ENCODE data around the gene HES1.

HES1 gene, protein sequence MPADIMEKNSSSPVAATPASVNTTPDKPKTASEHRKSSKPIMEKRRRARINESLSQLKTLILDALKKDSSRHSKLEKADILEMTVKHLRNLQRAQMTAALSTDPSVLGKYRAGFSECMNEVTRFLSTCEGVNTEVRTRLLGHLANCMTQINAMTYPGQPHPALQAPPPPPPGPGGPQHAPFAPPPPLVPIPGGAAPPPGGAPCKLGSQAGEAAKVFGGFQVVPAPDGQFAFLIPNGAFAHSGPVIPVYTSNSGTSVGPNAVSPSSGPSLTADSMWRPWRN

DNA sequence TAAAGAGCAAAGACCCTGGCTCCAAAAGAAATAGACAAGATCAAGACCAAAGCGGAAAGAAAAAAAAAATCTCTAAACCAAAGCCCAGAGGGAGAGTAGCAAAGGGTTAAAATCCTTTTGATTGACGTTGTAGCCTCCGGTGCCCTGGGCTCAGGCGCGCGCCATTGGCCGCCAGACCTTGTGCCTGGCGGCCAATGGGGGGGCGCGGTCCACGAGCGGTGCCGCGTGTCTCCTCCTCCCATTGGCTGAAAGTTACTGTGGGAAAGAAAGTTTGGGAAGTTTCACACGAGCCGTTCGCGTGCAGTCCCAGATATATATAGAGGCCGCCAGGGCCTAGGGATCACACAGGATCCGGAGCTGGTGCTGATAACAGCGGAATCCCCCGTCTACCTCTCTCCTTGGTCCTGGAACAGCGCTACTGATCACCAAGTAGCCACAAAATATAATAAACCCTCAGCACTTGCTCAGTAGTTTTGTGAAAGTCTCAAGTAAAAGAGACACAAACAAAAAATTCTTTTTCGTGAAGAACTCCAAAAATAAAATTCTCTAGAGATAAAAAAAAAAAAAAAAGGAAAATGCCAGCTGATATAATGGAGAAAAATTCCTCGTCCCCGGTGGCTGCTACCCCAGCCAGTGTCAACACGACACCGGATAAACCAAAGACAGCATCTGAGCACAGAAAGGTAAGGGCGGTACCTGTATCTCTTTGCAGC, at the start of gene HES1:
Gene HES1, plus strand, starts transcription at position 343 of the 713 bp plus-strand sequence. Its CDS starts 233 bp downstream, at position 576.
- TF ChIP-seq, protein P1, sequence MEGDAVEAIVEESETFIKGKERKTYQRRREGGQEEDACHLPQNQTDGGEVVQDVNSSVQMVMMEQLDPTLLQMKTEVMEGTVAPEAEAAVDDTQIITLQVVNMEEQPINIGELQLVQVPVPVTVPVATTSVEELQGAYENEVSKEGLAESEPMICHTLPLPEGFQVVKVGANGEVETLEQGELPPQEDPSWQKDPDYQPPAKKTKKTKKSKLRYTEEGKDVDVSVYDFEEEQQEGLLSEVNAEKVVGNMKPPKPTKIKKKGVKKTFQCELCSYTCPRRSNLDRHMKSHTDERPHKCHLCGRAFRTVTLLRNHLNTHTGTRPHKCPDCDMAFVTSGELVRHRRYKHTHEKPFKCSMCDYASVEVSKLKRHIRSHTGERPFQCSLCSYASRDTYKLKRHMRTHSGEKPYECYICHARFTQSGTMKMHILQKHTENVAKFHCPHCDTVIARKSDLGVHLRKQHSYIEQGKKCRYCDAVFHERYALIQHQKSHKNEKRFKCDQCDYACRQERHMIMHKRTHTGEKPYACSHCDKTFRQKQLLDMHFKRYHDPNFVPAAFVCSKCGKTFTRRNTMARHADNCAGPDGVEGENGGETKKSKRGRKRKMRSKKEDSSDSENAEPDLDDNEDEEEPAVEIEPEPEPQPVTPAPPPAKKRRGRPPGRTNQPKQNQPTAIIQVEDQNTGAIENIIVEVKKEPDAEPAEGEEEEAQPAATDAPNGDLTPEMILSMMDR (IDR thresholded peaks at IDR 0.05) = no peak

DNA sequence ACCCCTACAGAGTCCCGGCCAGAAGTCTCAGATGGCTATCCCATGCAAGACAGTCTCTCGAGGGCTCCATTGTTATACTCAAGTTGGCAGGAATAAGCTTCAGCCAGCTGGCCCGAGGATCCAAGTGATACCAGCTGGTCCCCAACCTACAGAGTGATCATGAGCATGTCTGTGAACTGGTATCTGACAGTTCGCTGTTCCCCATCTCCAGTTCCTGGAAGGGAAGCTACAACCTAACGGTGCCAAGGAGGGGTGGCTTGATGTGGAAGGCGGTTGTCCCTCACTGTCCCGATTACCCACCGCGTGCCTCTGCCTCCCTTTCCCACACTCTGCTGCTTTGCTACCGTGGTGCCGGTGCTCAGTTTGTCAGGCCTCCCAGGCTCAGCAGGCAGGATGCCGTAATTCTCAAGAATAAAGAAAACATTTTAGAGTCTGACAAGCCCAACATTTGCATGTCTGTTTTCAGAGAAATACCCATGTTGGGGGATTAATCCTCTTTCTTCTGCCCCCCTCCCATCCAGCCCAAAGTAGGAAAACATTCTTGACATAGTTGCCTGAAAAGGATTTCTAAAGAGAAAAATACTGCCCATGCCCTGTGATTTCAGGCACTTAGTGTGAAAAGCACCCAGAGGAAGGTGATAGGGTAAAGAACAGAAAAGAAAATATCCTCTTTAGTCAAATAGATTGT, 49.4 kb upstream of the HES1 start:
- TF ChIP-seq, protein P1 (IDR thresholded peaks at IDR 0.05) = no peak

DNA sequence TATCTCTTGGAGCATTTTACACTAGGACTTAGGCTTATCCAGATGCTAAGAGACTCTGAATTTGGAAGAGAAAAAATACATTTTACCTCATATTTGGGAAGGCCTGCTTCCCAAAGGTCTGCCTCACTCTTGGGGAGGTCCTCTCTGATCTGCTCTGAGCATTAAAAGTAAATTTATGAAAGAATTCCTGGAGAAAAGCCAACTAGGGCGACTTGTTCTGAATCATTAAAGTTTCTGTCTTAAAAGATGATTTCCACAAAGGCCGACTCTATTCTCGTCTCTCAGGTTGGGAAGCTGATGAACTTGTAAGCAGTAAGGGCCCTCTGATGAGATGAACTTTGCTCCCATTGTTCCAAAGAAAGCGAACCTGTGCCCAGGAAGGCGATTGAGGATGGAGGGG, 48.7 kb upstream of the HES1 start:
- TF ChIP-seq, protein P1 (IDR thresholded peaks at IDR 0.05) = no peak

DNA sequence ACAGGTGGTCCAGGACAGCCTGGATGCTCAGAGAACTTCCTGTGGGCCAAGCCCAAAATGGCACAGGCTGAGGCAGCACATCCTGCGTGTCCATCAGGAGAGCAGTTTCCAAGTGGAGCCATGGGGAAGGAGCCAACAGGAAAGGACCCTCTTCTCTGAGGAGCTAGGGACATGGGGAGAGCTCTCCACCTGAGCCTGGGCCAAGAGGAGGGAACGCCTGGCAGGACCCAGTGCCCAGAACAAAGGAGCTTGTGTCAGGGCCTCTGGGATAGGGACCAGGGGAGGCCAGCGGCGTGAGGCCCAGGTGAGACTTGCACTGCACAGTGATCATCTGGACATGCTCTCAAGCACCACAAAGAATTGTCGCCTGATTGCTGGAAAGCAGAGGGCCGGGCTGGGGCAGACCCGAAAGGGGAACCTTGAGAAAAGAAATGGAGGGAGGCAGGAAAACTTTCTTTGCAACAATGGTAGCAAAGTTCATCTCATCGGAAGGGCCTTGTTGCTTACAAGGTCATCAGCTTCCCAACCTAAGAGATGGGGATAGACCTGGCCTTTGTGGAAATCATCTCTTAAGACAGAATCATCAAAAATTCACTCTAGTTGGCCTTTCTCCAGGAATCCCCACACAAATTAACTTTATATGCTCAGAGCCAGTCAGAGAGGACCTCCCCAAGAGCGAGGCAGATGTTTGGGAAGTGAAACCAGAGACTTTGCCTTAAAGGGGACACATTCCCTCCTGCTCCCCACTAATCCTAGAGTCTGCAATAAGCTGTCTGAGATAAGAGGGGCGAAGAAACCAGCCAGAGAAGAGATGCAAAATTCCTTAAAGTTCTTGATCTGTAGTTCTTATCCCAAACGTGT, 47.7 kb upstream of the HES1 start:
- TF ChIP-seq, protein P1 (IDR thresholded peaks at IDR 0.05) = no peak

DNA sequence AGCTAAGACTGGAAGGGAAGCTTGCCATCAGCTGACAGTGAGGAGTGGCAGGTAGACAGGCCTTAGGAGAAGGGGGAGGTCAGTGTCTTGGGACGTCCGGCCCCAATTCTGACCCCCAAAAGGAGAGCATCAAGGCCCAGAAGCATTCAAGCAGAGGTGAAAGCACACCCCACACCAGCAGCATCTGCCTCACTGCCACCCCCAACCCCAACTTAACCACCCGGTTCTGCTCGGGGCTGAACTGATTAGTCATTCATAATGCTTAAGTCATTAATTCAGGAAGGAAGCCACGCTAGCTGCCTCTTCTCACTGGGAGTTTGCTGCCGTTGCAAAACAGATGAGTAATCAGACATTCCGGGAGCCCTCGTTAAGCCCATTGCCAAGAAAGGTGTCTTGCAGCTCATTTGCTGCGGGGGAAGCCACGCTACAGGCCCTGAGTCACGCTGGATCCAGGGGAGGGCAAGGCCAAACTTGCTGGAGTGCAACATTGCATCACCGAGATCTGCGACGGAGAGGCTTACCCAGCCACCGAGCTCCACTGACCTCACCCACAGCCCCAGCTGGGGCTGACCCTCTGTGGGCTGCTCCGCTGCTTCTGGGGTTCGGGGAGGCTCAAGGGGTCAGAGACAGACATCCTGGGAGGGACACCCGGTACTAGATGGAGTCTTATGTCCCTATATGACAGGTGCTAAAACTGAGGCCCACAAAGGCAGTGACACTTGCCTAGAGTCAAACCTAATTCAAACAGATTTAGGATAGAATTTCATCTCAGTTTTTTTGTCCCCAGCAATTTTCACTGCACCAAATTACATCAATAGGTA, 46.4 kb upstream of the HES1 start:
- TF ChIP-seq, protein P1 (IDR thresholded peaks at IDR 0.05) = no peak

DNA sequence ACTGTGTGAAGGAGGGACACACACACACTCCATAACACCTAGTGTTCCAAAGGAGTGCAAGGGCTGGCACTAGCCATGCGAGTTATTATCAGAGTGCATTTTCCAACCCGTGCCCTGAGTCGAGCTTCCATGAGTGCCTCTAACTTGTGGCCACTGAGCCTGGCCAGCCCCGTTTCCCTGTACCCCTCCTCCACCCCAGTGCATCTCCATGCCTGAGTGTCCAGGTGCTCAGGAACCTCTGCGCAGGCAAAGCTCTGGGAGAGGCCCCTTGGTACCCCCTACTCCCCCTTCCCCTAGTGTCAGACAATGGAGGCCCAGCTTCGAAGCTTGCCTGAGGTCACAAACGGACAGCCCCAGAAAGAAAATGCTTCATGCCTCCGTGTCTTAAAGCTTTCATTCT, 45.2 kb upstream of the HES1 start:
- TF ChIP-seq, protein P1 (IDR thresholded peaks at IDR 0.05) = no peak
